GM12873 (cell line): ENCODE data around the gene RFX5.

Source experiments
- CTCF ChIP-seq: IDR thresholded peaks from 2 replicates; pipeline ENCODE4 v1.5.1; 2012; ENCODE audit warnings: low read depth, mild to moderate bottlenecking, moderate library complexity, low read length, control low read depth; ENCODE audit not compliant: insufficient read depth; ENCODE audit errors: missing control alignments

The RFX5 gene

GRCh38 chr1:151290709-151291303, 56.2 kb downstream of the RFX5 start:
- no peak for TF ChIP-seq CTCF
